Measurements from ENCODE around the gene DNMT1.

Gene DNMT1

GRCh38 chr19:10112895-10113591 is 81.7 kb downstream of the DNMT1 start:
- DNase-seq = peak; percentile 46

GRCh38 chr19:10112037-10112761 is 82.6 kb downstream of the DNMT1 start:
- no peak for DNase-seq

- no peak for DNase-seq
These were observed 83.3 kb downstream of the DNMT1 start, which contains the start of gene P2RY11 for GRCh38 chr19:10111405-10111811. Gene P2RY11, plus strand, starts transcription at chr19:10111693. Its CDS starts 29 bp downstream, at chr19:10111722.

- DNase-seq = no peak
These were observed 83.8 kb downstream of the DNMT1 start for GRCh38 chr19:10110972-10111317.

- no peak for DNase-seq
These were observed 84.4 kb downstream of the DNMT1 start for GRCh38 chr19:10110076-10110971.

- no peak for DNase-seq
These were observed 85.2 kb downstream of the DNMT1 start for GRCh38 chr19:10109528-10109927.

GRCh38 chr19:10107817-10108367 is 86.9 kb downstream of the DNMT1 start:
- DNase-seq = no peak

GRCh38 chr19:10107254-10107653 is 87.5 kb downstream of the DNMT1 start:
- no peak for DNase-seq

- DNase-seq = peak; percentile 99
These were observed 88.4 kb downstream of the DNMT1 start, which contains the start of gene PPAN for GRCh38 chr19:10106100-10106936. Gene PPAN, plus strand, starts transcription at chr19:10106362. Its CDS starts 33 bp downstream, at chr19:10106395.

- DNase-seq = no peak
These were observed 89.1 kb downstream of the DNMT1 start for GRCh38 chr19:10105509-10106099.

GRCh38 chr19:10104665-10105508 is 89.9 kb downstream of the DNMT1 start:
- no peak for DNase-seq

- DNase-seq = no peak
These were observed 90.6 kb downstream of the DNMT1 start for GRCh38 chr19:10104130-10104513.

GRCh38 chr19:10102787-10103236 is 91.9 kb downstream of the DNMT1 start:
- DNase-seq = no peak

- no peak for DNase-seq
These were observed 94.5 kb downstream of the DNMT1 start for GRCh38 chr19:10100163-10100785.

GRCh38 chr19:10096615-10096963 is 98.2 kb downstream of the DNMT1 start:
- no peak for DNase-seq

- DNase-seq = peak; percentile 88
These were observed 98.7 kb downstream of the DNMT1 start for GRCh38 chr19:10095948-10096614.

GRCh38 chr19:10095622-10095947 is 99.2 kb downstream of the DNMT1 start:
- no peak for DNase-seq

GRCh38 chr19:10093295-10094186 is 101.2 kb downstream of the DNMT1 start:
- DNase-seq = no peak
